Liver (tissue), 9 donors: ENCODE results near the gene DUSP16. TPM values are rescaled to one million over a fixed set of nuclear protein-coding genes. Genes with fewer than 3 reads are reported as not detected.

Experiments
- DNase-seq: peaks from one replicate; pipeline ENCODE4 v3.0.0-alpha.2; 2017; ENCODE audit warnings: low spot score
- H3K27ac ChIP-seq, 2 donors: one replicate each; pipeline ENCODE4 v1.7.0; 2013; ENCODE audit warnings: inconsistent platforms in 2 of 2, low read length in 2 of 2, control low read depth in 1 of 2, low read depth in 1 of 2, mild to moderate bottlenecking in 1 of 2
- H3K27me3 ChIP-seq, 4 donors: one replicate each; pipeline versions ENCODE4 v1.6.1 to v1.7.0; 2013; ENCODE audit warnings: low read length in 3 of 4, inconsistent platforms in 1 of 4, mild to moderate bottlenecking in 1 of 4, moderate library complexity in 1 of 4; ENCODE audit not compliant: control insufficient read depth in 4 of 4, insufficient read depth in 4 of 4
- H3K36me3 ChIP-seq, 4 donors: one replicate each; pipeline versions ENCODE4 v1.6.1 to v1.7.0; 2013; ENCODE audit warnings: low read length in 3 of 4, mild to moderate bottlenecking in 3 of 4, low read depth in 1 of 4, moderate library complexity in 1 of 4; ENCODE audit not compliant: control insufficient read depth in 4 of 4, insufficient read depth in 3 of 4
- H3K4me1 ChIP-seq, 4 donors: one replicate each; pipeline versions ENCODE4 v1.6.1 to v1.7.0; 2013; ENCODE audit warnings: low read length in 3 of 4, mild to moderate bottlenecking in 3 of 4, moderate library complexity in 1 of 4; ENCODE audit not compliant: control insufficient read depth in 4 of 4, insufficient read depth in 4 of 4
- H3K4me3 ChIP-seq, 3 donors: one replicate each; pipeline versions ENCODE4 v1.6.1 to v1.7.0; 2013; ENCODE audit warnings: low read length in 3 of 3, control low read depth in 1 of 3, low read depth in 1 of 3, mild to moderate bottlenecking in 1 of 3
- H3K9ac ChIP-seq, 2 donors: one replicate each; pipeline ENCODE4 v1.7.0; 2013; ENCODE audit warnings: low read length in 2 of 2, mild to moderate bottlenecking in 2 of 2, moderate library complexity in 2 of 2, control low read depth in 1 of 2, low read depth in 1 of 2
- H3K9me3 ChIP-seq, 4 donors: one replicate each; pipeline versions ENCODE4 v1.6.1 to v1.7.0; 2013; ENCODE audit warnings: low read length in 3 of 4; ENCODE audit not compliant: control insufficient read depth in 4 of 4
- EGR1 ChIP-seq, 2 donors: IDR thresholded peaks; 2 replicates each; pipeline ENCODE4 v1.6.1; 2016 to 2018; ENCODE audit warnings: antibody characterized with exemption in 2 of 2, low read depth in 2 of 2
- FOXA1 ChIP-seq: IDR thresholded peaks from 2 replicates; pipeline ENCODE4 v1.6.1; 2016; ENCODE audit warnings: antibody characterized with exemption
- HNF4A ChIP-seq, 2 donors: conservative IDR thresholded peaks; 2 replicates each; pipeline ENCODE4 v1.6.1; 2016; ENCODE audit warnings: antibody characterized with exemption in 2 of 2, mild to moderate bottlenecking in 2 of 2
- JUND ChIP-seq, 2 donors: IDR thresholded peaks; 2 replicates each; pipeline ENCODE4 v1.6.1; 2016; ENCODE audit warnings: antibody characterized with exemption in 2 of 2
- NR2F2 ChIP-seq: IDR thresholded peaks from 2 replicates; pipeline ENCODE4 v1.6.1; 2016; ENCODE audit warnings: antibody characterized with exemption
- REST ChIP-seq: IDR thresholded peaks from 2 replicates; pipeline ENCODE4 v1.6.1; 2016; ENCODE audit warnings: antibody characterized with exemption, mild to moderate bottlenecking
- TAF1 ChIP-seq: conservative IDR thresholded peaks from 2 replicates; pipeline ENCODE4 v1.6.1; 2016; ENCODE audit warnings: antibody characterized with exemption, mild to moderate bottlenecking
- YY1 ChIP-seq: IDR thresholded peaks from 2 replicates; pipeline ENCODE4 v1.6.1; 2016; ENCODE audit warnings: antibody characterized with exemption, mild to moderate bottlenecking
- ZBTB33 ChIP-seq: IDR thresholded peaks from 2 replicates; pipeline ENCODE4 v1.6.1; 2016; ENCODE audit warnings: antibody characterized with exemption
- WGBS: extraction: QIAGEN DNeasy Blood & Tissue Kit; methylation state at CpG from one replicate; pipeline ENCODE4 v1.1.7; 2013; 5-methylcytosine and 5-hydroxymethylcytosine counted together
- polyA plus RNA-seq, 2 donors: library from polyadenylated mRNA; stranded (reverse) in 1 of 2; unstranded in 1 of 2; fragments of 200-250 nt in 1 of 2; fragments of >200 nt in 1 of 2; fragmentation: Nextera tagmentation in 1 of 2; extraction: Ambion mirVana in 1 of 2; gene quantifications; one replicate each; pipeline versions ENCODE4 v1.2.1 to v1.2.3, GENCODE V29; 2013 to 2015
- total RNA-seq, 2 donors: library from RNA; depleted of rRNA; stranded (reverse); fragments of >200 nt; gene quantifications; one replicate each; pipeline ENCODE4 v1.2.3, GENCODE V29; 2014
- TF ChIP-seq, protein P1 (sequence below): IDR thresholded peaks from 2 replicates; pipeline ENCODE4 v1.6.1; 2016; ENCODE audit warnings: antibody characterized with exemption
- donor health status: healthy.
- donor health status: healthy.
- donor health status: healthy.
- donor health status: healthy.
- donor health status: healthy.

The DUSP16 gene
- total and polyA plus RNA-seq, 4 donors = 7.8 to 56.4 (median 19.1) TPM

DNA sequence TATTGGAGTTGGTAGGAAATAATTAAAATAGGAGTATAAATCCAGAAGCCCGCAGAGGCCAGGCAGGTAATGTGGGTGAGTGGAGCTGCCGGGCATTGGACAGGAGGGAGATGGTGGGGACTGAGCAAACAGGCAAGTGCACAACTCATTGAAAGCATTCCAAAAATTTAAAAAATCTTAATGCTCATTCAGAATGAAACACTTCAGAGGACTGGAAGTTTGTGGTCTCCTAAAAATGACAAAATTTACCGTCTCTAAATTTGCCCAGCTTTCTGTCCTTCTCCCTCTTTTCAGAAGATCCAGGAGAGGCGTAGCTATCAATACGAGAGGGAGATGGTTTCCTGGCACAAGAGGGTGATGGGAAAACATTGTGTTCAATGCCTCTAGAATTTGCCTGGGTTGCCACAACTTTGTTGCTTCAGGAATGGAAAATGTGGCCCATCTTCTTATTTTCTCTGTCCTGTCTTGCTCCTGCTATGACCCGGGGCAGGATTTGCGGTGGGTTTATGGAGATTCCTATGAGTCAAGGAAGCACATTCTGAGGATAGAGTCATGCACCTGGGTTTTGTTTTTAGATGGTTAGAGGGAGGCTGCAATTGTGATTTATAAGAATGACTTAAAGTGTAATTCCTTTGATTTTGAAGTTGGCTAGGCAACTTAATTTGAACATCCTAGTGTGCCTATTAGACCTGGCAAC is 133.6 kb downstream of the DUSP16 start:
- 88% methylated on average over 7 of the region's 7 CpGs for WGBS
- H3K4me3 ChIP-seq = no peak overlapping the region
- no peaks in the 10 kb centered on the region for H3K9me3 ChIP-seq
- no peaks in the 10 kb centered on the region for H3K27me3 ChIP-seq
- H3K4me1 ChIP-seq = peaks cover 0 to 7% (median 0%) of the 10 kb centered on the region in 4 donors
- H3K36me3 ChIP-seq = no peaks in the 10 kb centered on the region
- no peak for DNase-seq
- TF ChIP-seq JUND (IDR thresholded peaks at IDR 0.05) = no peak
- no peak for TF ChIP-seq HNF4A (conservative IDR thresholded peaks at IDR 0.05)
- no peak for TF ChIP-seq TAF1
- TF ChIP-seq ZBTB33 = no peak
- H3K27ac ChIP-seq = no peak overlapping the region
- H3K9ac ChIP-seq = no peak overlapping the region

DNA sequence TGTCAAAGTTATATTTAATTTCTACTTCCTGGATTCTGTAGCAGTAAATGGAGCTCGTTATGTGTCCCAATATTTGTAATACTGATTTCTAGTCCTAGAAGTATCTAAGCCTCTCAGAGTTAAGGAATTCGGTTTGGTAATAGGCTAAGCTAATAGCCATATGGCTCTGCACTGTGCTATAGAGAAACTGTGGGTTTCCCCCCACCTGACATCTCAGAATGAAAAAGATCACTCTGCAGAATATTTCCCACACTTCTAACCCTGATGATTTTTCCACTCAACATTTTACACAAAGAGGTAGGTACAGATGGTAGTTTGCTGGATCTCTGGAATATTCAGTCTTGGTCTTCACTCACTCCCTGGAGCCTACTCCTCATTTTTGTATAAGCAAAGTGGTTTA is 134.6 kb downstream of the DUSP16 start:
- H3K4me3 ChIP-seq = no peak overlapping the region
- H3K27ac ChIP-seq = no peak overlapping the region
- H3K27me3 ChIP-seq = no peaks in the 10 kb centered on the region
- no peaks in the 10 kb centered on the region for H3K9me3 ChIP-seq
- H3K36me3 ChIP-seq = no peaks in the 10 kb centered on the region
- H3K4me1 ChIP-seq = peaks cover 0 to 7% (median 0%) of the 10 kb centered on the region in 4 donors
- no peak for DNase-seq
- H3K9ac ChIP-seq = no peak overlapping the region
- TF ChIP-seq JUND (IDR thresholded peaks at IDR 0.05) (no peak), ZBTB33 (no peak), EGR1 (IDR thresholded peaks at IDR 0.05; ENCODE audit: low read depth in 2 of 2) (no peak), FOXA1 (no peak), YY1 (no peak), NR2F2 (no peak), REST (no peak)
- TF ChIP-seq, protein P1, sequence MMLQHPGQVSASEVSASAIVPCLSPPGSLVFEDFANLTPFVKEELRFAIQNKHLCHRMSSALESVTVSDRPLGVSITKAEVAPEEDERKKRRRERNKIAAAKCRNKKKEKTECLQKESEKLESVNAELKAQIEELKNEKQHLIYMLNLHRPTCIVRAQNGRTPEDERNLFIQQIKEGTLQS = no peak
- WGBS = 90% methylated on average over 2 of the region's 2 CpGs
